Middle frontal gyrus (tissue), 1 donor: Measurements from ENCODE around the gene C22orf15.
A peak's percentile ranks its signal among the peaks of the same experiment; 100 is the strongest.

Experiments
- DNase-seq: peaks from one replicate; pipeline ENCODE4 v3.0.0-alpha.2; 2015; ENCODE audit warnings: low spot score; ENCODE audit errors: extremely low spot score

The C22orf15 gene

DNA sequence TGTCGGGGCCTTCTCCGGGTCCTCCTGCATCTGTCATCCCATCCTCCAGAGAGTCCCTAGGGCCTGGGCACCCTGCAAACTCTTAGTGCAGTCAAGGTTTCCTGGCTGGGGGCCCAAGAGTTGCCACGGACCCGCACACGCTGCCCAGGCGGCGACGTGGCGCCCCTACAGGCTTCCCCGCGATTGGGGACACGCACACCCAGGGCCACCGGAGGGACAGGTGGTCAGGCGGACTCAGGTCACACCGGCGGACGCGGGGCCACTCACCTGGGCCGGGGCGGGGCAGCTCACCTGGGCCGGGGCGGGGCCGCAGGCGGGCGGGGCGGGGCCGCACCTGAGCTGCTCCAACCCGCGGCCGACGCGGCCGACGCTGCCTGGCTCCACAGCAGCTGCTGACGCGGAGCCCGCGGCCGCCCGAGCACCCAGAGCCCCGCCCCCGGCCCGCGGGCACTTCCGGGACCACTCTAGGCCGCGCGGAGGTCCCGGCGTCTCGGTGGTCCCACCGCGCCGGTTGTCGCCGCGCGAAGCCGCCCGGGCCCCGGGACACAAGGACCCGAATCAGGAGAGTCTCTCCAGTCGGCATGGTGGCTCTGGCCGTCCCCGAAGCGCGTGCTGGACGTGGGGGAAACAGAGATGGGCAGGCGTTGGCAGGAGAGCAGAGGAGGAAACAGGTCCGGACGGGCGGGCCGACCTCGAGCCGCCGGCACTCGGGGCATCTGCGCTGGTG, 11.9 kb upstream of the C22orf15 start, which contains the start of gene ZNF70:
ZNF70 (minus strand) TSS at position 399 of the 727 bp plus-strand sequence. CDS start 5,972 bp downstream, outside the sequence.
- DNase-seq, result no peak

DNA sequence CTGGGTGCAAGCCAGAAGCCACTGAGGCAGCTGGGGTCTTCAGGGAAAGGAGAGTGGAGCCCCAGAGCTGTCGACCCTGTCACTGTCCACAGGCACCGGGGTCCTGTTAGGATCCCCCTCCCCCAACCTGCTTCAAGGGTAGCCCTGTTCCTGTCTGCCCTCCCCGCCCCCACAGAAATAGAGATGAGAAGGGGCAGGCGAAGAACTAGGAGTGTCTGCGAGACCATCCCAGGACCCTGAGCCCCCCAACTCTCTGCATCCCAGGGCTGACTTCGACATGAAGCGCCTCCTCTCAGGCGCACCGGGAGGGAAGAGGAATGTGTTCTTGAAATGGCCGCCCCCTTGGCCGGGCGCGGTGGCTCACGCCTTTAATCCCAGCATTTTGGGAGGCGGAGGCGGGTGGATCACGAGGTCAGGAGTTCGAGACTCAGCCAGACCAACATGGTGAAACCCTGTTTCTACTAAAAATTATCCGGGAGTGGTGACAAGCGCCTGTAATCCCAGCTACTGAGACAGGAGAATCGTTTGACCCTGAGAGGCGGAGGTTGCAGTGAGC, 11.3 kb upstream of the C22orf15 start:
- DNase-seq, result no peak

DNA sequence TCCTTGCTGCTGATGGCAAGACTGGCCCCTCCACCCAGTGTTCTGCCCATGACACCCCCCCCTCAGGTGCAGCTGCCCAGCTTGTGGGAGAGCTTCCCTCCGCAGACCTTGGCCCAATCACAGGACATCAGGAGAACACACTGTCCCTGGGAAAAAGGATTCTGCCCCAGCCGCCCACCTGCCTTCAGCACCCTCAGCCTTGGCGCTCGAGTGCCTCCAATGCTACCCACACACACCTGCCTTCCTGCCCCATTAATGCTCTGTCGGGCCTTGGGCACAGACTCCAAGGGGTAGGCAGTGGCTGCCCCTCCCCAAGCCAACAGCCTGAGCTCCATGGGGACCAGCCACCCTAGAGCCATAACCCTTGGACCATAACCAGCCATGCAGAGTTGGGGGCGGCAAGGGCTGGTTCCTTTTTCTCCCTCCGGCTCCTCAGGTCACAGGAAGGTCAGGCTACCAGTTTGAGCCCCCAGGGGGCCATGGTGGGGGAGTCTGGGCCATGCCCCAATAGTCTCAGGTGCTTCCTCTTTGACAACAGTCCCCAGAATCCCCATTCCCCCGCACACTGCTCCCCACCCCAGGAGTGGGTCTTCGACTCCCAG, 10.6 kb upstream of the C22orf15 start:
- DNase-seq, result no peak

DNA sequence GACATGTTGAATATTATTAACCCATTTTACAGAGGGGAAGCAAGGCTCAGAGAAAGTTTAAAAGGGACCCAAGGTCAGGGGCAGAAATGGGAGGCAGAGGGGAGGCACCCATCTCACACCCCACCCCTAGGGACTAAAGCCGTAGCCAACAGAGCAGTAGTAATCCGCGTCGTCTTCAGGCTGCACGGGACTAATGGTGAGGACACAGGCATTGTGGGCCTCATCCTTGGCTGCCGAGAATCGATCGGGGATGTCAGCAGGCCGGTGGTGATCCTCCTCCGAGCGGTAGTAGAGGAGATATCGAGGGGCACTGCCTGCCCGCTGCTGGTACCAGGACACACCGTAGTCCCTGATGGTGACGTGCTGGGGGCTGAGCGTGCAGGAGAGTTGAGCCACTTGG, 10.0 kb upstream of the C22orf15 start:
- no peak for DNase-seq

DNA sequence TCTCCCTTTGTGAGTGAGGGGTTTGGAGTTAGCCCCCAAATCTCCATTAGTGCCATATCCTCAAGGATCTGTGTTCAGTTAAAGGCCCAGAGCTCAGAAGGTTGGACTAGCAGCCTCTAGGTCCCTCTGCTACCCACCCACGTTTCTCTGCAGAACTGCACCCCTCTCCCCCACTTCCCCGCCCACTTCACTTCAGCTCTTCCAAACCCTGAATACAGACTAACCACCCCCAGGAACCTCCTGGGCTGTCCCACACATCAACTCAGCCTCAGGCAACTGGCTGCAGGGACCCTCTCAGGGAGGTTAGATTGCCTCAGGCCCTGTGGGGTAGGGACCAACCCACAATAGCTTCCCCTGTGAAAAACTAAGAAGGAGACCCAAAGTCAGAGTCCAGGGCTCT, 9.4 kb upstream of the C22orf15 start:
- no peak for DNase-seq

DNA sequence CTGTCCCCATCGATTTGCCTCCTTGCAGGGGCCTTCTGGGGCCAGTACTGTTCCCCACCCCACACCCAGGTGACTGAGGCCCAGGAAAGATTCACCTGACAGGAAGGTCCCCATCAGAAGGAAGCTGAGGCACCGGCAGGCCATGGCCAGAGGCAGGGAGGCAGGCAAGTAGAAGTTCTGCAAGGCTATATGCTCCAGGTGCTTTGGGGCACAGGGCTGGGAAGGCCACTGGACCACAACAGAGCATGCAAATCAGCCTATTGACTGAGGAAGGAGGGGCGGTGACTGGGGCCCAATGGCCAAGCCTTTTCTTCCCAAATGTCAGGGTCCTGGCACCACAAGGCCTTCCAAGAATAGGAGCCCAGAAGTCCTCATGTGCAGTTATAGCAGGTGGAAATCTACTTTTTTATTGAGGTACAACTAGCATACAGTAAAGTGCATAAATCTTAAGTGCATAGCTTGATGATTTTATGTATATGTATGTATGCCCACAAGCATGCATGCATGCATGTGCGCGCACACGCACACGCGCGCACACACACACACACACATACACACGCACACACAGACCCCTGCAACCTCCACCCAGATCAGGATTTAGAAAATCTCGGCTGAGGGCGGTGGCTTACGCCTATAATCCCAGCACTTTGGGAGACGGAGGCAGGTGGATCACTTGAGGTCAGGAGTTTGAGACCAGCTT, 8.4 kb upstream of the C22orf15 start, which contains the start of gene VPREB3:
VPREB3 (minus strand) TSS at position 206 of the 700 bp plus-strand sequence; CDS start at position 144, 62 bp downstream.
- DNase-seq, result no peak

DNA sequence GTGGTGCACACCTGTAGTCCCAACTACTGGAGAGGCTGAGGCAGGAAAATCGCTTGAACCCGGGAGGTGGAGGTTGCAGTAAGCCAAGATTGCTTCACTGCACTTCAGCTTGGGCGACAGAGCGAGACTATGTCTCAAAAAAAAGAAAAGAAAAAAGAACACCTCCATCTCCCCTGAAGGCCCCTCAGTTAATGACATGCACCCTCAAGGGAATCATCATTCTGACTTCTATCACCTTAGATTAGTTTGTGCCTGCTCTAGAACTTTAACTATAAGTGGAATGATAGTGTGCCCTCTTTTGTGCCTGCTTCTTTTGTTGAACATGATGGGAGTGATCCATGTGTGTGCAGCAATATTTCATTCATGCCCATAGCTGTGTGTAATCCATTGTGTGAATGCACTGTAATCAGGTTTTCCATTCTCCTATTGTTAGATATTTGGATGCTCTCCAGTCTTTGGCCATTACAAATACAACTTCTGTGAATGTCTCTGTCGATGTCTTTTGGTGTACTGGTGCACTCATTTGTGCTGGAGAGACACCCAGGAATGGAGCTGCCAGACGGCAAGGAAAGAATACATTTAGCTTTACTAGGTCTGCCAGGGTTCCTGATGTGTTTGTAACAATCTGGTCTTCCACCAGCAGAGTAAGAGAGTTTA, 7.7 kb upstream of the C22orf15 start:
- DNase-seq, result no peak

DNA sequence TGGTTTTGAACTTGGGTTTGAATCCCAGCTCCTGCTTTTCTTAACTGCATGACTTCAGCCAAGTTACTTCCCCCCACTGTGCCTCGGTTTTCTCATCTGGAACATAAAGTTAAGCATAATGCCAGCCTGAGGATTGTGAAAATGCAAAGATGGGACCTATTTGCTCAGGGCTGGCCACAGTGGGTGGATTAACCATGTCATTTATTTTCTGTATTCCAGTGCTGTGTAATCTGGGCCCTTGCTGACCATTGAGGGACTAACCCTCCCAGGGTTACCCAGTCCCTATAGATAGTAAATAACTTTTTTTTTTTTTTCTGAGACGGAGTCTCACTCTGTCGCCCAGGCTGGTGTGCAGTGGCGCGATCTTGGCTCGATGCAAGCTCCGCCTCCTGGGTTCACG, 7.1 kb upstream of the C22orf15 start:
- no peak for DNase-seq

DNA sequence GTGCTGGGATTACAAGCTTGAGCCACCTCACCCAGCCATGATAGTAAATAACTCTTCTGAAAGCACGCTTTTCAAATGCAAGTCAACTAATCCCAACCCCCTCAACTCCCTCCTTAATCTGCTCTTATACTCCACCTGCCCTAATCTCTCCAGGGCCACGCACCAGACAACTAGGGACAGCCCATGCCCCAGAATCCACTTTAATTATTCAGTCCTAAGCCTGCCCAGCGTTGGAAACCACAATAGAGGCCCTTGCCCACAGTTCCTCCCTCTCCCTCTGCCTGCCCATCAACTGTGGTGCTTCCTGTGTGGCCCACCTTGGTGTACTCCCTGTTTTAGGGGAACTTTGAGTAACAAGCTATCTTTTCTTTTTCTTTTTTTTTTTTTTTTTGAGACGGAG, 5.9 kb upstream of the C22orf15 start:
- DNase-seq, result no peak

DNA sequence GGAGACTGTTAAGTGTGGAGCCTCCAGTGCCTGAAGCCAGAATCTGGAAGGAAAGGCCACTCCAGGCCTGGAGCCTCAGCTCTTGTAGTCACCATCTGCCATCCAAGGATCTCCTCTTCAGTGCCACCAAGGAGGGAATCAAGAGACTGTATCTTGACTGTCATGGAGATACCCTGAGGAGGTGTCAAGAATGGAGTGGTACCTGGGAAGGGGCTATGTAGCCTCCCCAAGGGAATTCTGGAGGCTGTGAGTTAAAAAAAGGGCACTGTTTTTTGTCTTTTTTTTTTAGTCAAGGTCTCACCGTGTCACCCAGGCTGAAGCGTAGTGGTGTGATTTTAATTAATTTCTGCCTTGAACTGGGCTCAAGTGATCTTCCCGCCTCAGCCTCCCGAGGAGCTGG, 3.2 kb upstream of the C22orf15 start:
- DNase-seq, result no peak

DNA sequence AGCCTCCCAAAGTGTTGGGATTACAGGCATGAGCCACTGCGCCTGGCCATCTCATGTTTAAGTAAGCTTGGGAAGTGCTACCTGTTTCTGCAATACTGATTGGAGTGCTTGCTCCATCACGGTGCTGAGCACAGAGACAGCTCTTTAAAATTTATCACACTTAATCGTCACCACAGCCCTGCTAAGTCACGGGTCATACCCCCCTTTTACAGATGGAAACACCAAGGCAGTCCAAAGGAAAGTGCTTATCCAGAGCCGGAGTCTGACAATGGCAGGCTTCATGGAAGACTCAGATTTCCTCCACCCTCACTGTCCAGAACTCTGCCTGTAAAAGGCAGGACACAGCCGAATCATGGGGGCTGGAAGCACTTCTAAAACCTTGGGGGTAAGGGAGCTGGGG, 2.7 kb upstream of the C22orf15 start:
- no peak for DNase-seq

DNA sequence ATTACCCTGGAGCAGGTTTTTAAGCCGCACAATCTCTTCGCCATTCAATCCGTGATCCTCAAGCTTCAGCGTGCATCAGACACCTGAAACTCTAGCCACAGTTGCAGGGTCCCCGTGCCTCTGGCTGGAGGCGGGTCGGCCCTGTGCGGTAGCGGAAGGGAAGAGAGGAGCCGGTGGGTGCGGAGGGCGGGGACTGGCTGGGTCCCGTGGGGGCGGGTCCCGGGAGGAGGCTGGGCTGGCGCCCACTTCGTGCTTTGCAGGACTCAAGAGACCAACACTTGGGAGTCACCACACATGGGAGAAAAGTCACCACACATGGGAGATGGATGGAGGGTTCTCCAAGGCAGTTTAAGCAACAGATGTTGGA, 772 bp downstream of the C22orf15 start:
- no peak for DNase-seq

DNA sequence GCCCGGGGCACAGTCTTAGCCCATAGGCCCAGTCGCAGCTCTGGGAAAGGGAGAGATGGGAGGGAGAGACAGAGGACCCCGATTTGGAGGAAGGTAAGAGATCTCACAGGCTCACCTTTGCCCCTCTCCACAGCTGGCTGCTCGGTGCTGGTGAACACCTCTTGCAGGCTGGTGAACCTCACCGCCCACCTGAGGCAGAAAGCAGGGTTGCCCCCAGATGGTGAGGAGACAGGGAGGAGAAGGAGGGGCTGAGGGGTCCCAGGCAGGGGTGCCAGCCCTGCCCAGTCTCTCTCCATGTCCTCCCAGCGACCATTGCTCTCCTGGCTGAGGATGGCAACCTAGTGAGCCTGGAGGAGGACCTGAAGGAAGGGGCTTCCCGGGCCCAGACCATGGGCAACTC, 1.2 kb downstream of the C22orf15 start:
- no peak for DNase-seq

DNA sequence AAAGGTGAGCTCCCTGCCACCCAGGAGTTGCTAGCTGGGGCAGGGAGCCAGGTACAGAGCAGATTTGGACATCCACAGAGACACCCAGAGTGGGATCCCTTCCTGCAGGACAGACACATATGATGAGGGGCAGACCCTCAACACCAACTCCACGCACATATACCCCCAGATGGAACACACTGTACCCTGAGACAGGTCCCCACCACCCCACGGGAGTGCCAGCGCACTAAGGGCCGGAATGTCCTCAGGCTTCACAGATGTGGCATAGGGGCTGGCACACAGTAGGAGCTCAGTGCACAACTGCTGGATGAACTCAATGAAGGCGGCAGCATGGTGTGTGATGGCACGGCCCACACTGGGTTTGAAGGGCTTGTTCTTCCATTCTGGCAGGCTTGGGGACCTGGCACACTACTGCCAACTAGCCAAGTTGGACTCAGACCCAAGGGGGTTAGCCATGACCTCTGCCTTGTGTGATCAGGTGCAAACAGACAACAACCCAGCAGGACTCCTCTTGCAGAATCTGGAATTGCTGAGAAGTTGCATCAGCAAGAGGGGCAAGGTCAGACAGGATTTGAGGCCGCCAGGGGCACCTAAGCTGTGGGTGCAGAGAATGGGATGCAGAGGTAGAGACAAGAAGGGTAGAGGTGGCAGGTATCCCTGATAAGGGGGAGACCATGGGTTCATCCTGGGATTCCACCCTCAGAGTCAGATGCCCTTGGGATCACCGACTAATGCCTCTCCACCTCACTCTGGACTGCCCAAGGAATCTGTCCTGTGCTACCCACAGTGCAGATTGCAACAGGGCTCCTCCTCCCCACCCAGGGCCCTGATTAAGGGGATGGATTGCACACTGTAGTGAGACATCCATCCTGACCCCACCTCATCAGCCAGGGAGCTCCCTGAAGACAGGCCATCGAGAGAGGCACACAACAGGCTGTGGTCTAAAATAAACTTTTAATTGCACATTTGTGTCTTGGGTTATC, 2.4 kb downstream of the C22orf15 start:
- no peak for DNase-seq

DNA sequence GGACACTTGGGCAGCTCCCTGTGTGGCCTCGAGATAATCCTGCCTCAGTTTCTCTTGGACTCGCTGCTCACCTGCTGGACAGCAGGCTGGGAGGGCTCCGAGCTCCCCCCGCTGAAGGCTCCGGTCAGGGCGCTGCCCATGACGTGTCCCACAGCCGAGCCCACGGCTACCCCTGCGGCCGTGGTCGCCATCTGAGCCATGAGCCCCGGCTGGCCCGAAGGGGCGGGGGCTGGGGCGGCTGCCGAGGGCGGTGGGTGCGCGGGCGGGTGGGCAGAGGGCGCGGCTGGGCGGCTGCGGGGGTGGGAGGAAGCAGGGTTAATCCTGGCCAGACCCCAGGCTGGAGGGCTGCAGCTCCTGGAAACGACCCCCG, 4.5 kb downstream of the C22orf15 start:
- DNase-seq, result no peak

DNA sequence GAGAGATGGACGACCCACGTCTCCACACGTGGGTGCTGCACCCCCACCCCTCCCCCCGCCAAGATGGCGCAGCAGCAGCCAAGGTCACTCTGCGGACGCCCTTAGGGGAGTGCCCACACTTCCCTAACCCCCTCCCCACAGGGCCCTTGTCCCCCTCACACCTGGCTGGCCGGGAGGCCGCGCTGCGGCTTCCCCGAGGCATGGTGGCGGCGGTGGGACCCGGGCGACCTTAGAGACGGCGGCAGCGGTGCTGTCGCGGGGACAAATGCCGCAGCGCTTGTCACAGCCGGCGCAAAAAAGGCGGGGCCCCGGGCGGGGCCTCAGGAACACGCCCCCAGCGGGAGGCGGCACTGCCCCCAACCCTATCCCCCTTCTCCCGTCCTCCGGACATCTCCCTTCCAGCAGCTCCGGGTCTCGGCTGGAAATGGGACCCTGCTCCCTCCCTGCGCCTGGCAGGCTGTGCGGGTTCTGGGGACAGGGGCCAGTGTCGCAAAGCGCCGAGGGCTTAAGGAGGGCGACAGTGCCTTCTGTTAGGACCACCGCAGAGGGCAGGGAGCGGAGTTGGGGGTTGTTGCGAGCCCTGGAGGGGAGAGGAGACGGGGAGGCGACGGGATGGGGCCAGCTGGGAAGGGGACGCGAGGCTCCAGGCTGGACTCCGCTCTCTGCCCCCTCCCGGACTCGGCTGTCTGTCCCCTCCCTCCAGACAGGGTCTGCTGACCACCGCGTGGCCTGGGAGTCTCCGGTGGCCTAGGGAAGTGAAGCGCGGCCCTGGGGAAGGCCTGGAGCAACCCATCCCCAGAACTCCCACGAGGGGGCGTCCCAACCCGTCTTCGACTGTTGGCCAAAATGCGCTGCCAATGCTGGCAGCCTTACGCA, 5.1 kb downstream of the C22orf15 start, which contains the start of gene CHCHD10:
CHCHD10 (minus strand) TSS at position 300 of the 876 bp plus-strand sequence; CDS start at position 202, 98 bp downstream.
- peak; percentile 77 for DNase-seq

DNA sequence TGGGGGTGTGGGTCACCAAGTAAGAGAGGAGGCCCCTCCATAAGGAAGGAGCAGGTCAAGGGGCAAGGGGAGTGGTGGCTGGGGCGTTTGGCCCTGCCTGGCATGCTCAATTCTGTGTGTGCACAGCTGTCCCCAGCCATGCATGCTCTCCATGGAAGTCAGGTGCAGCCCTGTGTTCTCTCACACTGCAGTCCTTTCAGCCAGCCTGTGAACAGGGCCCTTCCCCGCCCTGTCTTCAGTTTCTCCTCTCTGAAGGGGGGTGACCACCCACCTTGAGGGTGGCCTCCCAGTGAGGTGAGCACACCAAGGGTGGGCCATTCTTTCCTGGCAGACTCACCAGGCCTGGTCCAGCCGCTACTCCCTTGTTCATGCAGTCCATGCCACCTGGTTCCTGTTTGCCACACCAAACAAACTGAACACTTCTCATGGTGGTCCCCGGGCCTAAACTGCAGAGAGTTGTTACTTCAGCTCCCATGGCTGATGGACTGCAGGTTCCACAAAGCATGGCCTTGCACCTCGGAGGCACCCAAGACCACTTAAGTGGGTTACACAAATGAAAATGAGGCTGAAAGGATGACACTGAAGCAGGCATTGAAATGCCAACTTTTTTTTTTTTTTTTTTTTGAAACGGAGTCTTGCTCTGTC, 6.7 kb downstream of the C22orf15 start:
- DNase-seq, result no peak

DNA sequence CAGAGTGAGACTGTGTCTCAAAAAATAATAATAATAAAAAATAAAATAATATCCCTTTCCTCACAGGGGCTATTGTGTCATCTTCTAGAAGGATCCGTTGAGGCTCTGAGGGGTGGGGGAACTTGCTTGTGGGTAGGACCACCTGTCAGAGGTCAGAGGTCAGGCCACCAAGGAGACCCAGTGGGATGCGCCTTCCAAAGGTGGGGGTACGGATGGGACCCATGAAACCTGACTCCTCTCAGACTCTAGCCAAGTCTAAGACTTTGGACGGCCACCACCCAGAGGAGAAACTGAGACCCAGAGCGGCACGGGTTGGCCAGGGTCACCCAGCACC, 9.5 kb downstream of the C22orf15 start:
- no peak for DNase-seq
